Activated CD8-positive, alpha-beta memory T cell treated with anti-CD3 and anti-CD28 coated beads for 1 hour (primary cell): ENCODE measurements around the gene TPRN.

Source experiments
- DNase-seq, 2 donors: peaks; one replicate each; pipeline ENCODE4 v3.0.0-alpha.2; 2020; ENCODE audit warnings: low read depth in 1 of 2; ENCODE audit errors: extremely low read depth in 1 of 2

The TPRN gene

DNA sequence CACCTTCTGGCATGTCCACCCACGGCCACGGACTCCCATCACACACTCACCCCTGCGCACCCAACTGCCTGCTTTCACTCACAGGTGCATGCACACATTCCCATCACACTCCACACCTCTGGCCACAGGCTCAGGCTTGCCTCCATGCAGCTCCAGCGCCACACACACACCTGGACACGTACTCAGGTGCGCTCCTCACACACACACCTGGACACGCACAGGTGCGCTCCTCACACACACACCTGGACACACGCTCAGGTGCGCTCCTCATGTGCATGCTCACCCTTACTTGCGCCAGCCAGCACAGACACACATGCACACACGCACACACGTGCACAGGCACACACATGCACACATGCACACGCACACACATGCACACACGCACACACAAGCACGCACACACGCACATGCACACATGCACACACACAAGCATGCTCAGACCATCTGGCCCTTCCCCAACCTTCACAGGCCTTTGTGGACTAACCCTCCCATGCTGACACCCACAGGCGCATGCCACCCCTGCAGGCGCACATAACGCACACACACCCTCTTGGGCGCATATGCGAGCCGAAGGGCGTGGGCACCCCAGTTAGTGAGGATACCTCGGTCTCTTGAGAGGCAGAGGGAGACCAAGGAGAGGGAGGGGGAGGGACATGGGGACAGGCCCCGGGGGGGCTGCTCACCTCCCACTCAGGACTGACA, 53.3 kb downstream of the TPRN start:
- DNase-seq, result no peak

DNA sequence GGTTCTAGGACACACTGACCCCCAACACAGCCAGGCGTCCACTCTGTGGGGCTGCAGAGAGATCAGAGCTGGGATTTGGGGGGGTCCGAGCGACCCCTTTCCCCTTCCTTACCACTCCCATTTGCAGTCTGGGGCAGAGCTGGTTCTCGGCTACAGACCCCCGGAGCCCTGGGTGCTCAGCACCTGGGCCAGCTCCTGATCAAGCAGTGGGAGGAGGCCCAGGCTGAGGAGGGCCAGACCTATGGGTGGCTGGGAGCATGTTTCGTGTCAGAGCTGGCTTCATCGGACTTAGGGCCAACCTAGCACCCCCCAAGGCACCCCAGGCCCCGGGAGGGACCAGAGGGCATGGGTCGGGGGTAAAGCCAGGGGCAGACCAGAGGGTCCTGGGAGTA, 54.0 kb downstream of the TPRN start:
- no peak for DNase-seq

DNA sequence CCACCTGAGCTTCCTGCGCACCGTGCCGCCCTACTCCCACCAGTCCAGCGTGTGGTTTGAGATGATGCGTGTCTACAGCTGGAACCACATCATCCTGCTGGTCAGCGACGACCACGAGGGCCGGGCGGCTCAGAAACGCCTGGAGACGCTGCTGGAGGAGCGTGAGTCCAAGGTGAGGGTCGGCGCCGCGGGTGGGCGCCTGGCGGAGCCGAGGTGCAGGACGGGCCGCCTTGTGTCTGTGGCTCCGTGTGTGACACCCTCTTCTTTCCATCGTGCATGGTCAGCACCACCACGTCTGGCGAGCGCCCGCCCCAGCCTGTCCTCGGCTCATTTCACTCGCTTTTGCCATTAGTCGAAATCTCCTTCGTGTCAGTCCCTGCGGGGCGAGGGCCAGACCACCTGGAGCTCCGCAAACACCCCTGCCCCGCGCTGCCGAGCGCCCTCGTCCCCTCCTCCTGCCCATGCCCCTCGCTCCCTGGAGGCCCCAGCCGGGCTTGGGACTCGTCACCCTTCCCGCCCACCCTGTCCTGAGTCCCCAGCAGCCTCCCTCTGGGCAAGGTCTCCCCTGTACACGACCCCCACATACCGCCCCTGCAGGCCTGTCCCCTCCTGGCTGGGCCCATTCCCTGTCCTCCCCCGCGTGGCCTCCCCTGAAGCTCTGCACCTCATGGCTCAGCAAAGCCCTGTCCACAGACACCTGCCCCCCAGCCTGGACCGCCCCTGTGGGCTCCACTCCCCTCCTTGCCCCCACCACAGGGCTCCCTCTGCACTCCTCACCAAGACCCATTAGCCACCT, 54.6 kb downstream of the TPRN start:
- no peak for DNase-seq

DNA sequence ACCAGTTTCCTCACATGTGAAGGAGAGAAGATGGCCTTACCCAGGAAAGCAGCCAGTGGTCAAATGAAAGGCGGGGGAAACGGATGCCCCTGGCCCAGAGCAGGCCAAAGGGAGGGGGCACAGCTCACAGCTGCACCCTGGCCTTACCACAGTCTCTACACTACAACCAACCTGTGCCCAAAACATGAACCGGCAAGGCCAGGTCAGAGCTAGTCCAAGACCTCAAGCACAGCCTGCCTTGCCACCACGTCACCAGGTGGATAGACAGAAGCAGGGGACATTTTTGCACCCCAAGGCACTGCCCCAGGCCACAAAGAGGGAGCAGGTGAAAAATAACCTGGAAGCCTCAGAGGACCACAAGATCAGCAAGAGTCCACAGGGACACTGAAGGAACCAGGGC, 57.1 kb downstream of the TPRN start:
- no peak for DNase-seq

DNA sequence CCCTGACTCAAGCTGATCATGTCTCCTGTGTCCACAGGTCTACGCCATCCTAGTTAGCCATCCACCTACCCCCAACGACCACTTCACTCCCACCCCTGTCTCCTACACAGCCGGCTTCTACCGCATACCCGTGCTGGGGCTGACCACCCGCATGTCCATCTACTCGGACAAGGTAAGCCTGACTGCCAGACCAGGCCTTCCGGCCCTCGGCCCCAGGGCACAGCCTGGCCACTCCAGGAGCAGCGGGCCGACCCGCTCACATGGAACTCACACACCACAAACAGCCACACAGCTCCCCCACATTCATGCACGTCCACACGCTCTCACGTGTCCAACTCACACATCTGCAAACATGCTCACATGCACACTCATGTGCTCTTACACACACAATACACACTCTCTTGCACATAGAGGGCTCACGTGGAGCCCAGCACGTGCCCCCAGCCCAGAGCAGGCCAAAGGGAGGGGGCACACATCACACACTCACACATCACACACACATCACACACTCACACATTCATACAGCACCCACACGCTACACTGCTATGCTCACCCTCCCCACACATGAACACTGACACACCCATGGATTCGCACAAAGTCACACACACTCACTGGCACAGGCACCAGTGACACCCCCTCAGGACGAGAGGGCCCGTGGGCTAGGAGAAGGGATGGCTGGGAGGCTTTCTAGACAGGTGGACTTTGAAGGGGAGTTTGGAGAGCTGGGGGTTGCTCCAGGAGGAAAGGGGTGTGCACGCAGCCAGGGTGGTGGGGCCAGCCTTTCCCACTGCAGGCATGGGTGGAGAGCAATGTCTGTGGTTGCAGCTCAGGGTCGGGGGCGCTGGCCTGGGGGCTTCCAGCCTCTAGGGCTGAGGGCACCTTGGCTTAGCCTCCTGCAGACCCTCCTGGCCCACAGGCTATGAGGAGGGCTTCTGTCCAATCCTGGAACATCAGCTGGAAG, 58.3 kb downstream of the TPRN start:
- DNase-seq, result no peak
